ENCODE measurements around the gene ST6GALNAC2.

The ST6GALNAC2 gene

DNA sequence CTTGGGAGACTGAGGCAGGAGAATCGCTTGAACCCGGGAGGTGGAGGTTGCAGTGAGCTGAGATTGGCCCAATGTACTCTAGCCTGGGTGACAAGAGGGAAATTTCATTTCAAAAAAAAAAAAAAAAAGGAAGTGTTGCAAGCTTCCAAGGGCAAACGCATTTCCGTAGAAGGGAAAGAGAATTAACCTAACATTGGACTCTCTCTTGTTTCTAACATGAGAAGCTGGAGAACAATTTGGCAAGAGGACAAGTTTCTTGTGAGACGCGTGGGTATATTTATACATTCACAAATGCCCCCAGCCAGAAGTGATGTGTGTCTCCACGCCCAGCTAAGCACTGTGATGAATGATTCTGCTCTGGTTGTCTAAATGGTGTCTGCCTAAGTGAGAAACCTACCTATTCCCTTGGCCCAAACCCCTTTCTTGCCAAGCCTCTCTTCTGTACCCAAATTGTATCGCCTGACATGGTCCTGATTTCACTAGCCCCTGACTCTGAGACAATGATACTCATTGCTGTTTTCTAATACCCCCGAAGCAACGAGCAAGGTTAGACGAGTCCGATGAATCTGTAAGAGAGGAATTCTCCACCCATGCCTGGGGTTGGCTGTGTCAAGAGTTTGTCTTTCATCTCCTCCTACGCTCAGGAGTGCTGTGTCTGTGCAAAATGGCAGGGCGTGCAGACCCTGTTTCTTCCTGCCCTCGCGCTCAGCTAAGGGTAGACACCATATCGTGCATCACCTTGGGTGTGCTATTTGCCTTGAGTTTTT is 14.2 kb upstream of the ST6GALNAC2 start:
- no peak for DNase-seq (ENCODE audit: low spot score)

DNA sequence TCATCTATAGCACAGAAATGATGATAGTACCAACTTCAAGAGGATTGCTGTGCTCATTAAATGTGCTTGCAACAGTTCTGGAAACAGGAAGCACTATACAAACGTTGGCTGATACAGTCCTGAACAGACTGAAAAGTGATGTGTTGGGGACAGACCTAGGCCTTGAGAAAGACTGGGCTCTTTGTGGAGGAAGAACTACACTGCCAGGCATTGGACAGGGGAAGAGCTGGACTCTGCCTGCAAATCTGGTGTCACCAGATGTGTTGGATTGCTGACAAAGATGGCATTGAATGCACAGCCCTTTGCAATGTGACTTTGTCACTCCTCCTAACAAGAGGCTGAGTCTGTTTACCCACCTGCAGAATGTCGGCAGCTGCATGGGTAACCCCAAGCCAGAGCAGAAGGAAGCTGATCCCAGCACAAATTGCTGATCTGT is 12.4 kb upstream of the ST6GALNAC2 start:
- DNase-seq (ENCODE audit: low spot score): no peak

DNA sequence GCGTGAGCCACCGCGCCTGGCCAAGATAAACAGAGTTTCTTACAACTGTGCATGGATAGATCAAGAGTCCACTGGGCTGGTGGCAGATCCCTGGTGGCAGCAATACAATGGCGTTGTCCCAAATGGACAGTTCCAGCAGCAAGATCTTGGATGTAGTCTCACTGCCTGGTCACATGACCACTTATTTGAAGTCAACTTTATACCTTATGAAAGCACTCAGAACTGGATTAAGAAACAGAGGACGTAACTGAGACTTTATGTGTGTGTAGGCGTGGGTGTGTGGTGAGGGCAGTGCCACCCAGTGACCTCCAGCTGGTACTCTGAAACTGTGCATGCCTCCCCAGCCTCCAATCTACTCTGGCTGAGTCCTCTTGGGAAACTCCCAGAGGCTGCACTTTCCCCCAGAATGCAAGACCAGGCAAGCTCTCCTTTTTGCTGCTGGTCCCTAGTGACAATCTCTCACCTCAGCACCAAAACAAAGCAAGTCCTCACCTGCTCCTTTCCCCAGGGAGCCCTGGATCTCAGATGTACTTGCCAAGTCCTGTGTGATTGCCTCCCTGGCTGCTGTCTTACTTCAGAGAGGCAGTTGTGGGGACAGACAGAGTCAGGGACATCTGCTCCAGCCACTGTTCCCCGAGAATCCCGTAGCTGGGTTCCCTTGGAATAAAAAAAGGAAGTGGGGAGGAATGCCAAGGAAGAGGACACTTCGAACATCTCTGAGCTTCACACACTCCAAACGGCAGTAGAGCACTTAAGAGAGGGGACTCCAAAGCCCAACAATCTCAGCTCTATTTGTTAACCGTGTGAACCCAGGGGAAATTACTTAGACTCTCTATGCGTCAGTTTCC is 11.7 kb upstream of the ST6GALNAC2 start:
- DNase-seq (ENCODE audit: low spot score): no peak

DNA sequence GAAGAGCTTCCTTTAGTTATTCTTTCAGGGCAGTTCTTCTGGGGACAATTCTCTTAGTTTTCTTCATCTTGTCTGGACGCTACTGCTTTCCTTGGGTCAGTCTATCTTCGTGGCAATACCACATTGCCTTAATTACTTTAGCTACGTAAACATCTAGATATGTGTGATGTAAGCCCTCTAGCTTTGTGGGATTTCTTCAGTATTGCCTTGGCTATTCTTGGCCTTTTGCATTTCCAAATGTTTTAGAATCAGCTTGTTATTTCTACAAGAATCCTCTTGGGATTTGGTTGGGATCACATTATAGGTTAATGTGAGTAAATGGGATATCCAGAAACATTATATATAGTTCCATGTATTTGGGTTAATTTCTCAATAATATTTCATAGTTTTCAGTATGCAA is 9.0 kb upstream of the ST6GALNAC2 start:
- no peak for DNase-seq (ENCODE audit: low spot score)

DNA sequence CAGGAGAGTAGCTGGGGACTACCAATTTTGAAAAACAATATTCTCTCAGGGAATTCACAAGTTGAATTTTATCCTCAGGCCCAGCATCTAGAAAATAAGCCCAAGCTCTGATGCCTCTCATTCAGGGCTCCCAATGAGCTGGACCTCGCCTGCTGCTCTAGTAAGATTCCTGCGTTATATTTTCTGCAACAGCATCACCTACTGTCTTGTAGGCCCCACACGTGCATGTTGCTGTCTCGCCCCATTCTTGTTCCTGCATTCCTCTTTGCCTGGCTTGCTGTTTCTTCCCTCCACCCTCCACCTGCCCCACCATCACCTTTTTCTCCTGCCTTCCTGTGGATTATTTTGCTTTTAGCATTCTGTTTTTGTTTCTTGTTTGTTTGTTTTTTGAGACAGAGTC is 8.3 kb upstream of the ST6GALNAC2 start:
- no peak for DNase-seq (ENCODE audit: low spot score)

DNA sequence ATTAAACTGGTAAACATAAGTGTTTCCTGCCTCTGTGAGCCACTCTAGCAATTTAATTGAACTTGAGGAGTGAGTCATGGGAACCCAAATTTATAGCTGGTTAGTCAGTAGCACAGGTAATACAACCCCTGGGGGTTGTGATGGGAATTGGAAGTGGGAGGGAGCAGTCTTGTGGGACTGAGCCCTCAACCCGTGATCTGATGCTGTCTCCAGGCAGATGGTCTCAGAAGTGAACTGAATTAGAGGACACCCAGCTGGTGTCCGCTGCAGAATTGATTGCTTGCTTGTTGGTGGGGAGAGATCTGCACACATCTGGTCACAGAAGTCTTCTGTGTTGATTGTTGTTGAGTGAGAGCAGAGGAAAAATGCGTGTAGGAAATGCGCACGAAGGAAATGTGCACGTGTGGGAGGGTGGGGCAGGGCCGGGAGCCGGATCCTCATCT is 7.7 kb upstream of the ST6GALNAC2 start:
- peak; percentile 27 for DNase-seq (ENCODE audit: low spot score)

DNA sequence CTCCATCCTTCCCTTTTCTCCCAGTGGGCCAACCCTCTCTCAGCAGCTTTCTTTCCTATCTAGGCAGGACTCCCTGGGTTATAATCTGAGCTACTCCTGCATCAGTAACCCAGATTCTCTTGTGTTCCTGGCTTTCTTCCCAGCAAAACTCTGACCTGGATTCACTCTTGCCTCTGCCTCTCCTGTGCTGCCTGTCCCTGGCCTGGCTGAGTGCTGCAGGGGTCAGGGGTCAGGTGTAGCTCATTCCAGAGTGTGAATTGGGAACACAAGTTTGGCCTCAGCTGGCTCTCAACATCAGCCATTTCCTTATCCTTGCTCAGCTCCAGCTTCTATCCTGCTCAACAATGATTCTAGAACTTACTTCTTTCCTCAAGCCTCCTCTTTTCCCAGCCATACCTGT is 2.5 kb upstream of the ST6GALNAC2 start:
- no peak for DNase-seq (ENCODE audit: low spot score)

DNA sequence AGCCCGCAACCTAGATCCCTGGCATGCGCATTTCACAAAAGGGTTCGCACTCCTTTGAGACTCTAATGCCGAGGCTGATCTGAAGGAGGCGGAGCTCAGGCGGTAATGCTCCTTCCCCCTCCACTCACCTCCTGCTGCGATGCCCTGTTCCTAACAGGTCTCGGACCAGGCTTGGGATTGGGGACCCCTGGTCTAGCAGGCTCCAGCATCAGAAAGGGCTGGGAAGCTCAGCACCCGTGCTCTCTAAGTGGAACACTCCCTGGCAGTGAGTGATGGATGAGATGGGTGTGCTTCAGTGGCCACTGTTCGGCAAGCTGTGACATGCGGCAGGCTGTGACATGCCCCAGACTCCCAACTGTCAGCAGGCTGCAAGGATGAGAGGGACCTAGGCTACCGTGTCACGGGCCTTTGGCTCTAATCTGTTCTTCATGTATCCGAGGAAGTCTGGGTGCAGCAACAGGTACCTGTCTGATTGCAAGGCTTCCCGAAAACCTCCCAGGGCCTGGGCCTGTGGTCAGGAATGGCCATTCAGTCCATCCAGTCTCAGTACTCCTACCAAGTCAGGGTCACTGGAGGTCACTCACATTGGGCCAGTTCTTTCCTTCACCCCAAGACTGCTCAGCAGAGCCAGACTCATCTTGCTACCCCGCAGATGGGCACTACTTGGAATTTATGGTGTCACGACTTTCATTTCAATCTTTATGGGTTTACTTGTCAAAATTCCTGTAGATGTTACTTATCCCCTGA is 1.3 kb upstream of the ST6GALNAC2 start:
- DNase-seq (ENCODE audit: low spot score): no peak

DNA sequence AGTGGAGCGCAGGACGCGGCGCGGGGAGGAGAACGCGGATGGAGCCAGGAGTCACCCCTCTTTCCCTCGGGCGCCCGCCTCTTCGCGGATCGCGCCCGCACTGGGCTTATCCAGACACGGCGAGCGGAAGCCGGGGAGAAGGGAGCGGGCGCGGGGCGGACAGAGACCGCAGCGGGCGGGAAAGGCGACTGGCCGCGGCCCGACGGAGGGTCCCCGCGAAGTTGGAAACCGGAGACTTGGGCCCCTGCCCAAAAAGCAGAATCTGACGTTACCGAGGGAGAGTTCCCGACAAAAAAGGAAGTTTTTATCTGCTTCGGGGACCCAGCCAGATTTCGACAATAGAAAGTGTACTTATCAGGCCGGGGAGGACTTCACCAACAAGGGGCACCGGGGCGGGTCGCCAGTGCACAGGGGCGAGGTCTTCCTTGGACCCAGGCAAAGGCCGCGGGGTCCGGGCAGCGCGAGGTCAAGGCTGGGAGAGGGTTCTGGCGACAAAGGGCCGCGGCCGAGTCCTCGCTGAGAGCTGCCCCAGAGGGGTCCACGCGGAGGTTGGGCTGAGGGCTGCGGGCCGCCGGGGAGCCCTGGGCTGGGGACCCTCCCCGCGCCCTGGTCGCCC is 519 bp downstream of the ST6GALNAC2 start:
- DNase-seq (ENCODE audit: low spot score): no peak

DNA sequence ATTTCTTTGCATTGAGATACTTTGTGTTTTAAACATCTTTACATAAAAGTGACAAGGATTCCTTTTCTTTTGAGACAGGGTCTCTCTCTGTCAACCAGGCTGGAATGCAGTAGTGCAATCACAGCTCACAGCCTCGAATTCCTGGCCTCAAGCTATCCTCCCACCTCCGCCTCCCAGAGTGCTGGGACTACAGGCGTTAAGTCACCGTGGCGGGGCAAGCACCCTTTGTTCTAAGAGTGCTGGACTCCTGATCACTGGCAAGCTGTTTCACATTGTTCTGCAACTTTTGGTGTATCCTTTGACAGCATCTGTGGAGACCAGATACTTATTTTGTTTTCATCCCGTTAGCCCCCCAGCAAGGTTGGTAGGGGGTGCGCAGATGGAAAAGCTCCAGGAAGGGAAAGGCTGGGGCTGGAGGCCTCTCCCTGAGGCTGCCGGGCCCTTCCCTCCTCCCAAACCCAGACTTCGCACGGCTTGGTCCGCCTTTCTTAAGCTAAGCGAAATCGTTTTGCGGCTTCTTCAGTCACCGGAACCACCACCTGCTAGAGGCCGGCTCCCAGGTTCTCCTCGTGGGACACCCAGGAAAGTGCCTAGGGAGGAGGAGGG is 1.1 kb downstream of the ST6GALNAC2 start:
- DNase-seq (ENCODE audit: low spot score): no peak

DNA sequence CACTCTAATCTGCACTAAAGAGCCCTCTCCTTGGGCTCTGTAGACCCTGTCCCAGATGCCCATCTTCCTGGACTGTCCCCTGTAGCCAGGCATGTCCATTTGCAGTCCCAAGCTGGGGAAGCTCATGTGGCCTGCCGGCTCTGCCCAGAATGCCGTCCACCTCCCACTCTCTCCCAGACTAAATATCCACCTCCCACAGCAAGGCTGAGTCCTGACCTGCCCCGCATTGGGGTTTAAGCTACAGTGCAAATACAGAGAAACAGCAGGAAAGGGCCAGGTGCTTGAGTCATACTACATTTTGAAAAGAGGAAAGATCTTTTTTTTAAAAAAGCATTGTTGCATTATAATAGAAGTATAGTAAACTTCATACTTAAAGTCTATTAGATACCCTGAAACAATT is 3.0 kb downstream of the ST6GALNAC2 start:
- DNase-seq (ENCODE audit: low spot score): no peak

DNA sequence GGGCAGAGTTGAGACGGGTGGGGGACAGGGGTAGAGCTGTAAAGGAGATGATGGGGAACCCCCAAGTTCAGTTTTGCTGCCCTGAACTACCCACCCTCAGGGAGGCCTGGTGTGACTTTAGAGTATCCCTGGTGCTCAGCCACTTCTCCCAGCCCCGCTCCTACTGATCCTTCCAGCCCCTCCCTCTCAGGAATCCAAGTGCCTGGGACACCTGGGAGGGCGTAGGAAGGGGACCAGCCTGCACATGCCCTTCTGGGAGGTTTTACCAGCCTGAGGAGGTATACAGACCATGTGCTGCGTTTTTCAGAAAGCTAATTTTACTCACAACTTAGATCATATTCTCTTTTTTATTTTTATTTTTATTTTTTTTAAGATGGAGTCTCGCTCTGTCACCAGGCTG is 4.1 kb downstream of the ST6GALNAC2 start:
- no peak for DNase-seq (ENCODE audit: low spot score)

DNA sequence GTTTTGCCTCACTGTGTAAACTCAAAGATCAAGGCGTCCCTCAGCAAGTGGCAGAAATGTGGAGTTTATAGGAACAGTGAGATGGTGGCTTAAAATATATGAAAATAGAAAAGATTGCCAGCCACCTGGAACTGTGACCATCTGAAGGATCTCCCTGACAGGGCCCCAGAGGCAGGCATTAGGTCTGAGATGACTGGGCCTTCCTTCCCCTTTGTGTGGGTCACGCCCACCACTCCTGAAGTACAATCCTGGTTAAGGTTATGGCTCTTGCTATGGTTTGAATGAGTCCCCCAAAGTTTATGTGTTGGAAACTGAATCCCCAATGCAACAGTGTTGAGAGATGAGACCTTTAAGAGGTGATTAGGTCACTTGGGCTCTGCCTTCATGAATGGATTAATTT is 6.4 kb downstream of the ST6GALNAC2 start:
- DNase-seq (ENCODE audit: low spot score): no peak

DNA sequence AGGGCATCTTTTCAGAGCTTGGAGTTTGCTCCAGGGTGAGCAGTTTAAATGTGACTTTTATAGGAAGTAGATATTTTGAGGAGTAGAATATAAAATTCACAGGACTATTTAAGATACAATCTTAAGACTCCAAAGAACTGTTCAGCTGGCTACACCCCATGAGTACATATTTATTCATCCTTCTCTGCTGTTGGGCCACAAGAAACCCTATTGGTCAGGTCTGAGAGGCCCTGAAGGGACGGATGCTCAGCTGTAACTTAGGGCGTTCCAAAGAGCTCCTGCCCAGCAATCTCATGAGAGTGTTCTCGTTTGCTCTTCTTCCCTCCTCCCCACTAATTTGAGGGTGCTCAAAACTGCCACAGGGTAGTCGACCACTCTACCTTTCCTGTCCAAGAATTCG is 7.3 kb downstream of the ST6GALNAC2 start:
- DNase-seq (ENCODE audit: low spot score): no peak

DNA sequence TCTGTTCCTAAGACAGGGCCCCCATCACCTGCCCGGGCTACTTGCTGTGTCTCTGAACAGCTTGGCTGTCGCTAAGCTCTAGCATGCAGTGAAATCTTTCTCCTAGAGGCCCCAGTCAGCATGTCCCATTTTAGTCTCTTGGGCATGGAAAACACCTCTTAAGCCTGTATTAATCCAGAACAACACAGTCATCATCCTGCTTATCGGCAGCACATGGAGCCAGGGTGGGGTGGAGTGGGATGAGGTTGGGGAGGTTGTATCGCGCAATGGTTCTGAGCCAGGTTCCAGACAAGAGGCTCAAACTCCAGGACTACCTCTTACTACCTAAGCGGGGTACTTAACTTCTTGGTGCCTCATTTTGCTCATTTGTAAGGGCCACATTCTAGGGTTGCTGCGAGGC is 7.8 kb downstream of the ST6GALNAC2 start:
- DNase-seq (ENCODE audit: low spot score): no peak

DNA sequence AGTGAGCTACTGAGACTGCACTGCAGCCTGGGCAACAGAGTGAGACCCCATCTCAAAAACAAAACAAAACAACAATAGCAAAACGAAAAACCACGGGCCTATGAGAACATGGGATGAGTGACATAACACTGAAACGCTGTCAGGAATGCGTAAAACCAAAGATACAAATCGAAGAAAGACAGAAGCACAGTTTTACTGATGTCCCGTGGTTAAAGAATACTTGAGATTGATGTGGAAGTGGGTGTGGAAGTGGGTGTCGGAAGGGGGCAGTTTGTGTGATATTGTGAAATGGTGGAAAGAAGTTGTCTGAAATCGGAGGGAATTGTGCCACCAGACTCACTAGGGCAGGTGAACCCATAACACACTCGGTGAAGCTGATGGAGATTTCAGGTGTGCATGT is 9.5 kb downstream of the ST6GALNAC2 start:
- DNase-seq (ENCODE audit: low spot score): no peak

DNA sequence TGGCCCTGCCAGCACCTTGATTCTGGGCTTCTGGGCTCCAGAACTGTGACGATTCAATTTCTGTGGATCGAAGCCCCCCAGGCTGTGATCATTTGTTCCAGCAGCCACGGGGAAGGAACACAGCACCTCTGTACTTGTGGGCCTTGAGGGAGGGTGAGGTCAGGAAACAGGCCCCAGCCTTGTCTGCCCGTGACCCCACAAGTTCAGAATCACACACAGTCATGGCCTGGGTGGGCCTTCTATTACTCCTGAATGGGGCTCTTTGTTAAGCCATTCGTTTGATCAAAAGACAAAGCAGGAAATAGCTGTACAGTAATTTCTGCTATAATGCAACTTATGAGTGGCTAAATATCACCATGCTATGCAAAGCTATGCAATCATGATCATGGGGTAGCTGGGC is 10.1 kb downstream of the ST6GALNAC2 start:
- no peak for DNase-seq (ENCODE audit: low spot score)

DNA sequence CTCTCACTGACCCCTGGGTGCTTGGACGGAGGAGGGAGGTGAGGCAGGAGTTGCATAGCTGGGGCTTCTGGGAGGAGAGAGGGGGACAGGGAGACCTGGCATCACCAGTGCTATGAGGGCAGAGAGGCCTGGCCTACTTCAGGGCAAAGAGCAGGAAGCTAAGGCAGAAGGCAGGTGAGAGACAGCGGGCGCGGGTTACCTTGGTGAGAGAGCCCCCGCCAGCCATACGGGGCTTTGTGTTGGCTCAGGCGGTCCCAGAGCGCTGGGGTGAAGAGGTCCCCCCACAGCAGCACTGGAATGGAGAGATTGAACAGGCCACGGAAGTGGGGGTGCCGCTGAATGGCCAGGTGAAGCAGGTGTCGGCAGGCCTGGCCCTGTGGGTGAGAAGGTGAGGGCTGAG is 11.5 kb downstream of the ST6GALNAC2 start:
- DNase-seq (ENCODE audit: low spot score): no peak

DNA sequence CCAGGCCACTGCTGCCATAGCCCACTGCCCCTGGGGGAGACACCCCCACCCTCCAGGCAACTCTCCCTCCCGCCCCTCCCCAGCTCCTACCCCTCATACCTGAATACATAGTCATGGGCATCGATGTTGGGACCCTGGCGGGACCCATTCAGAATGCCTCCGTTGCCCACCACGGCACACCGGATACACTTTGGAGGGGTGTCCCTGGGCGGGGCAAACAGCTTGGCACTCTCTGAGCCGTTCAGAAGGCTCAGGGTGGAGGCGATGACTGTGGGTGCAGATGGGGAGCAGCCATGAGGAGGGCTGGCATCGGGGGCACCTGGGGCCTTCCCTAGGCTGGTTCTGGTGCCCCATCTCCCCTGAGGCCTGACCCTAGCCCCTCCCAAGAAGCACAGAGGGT is 12.6 kb downstream of the ST6GALNAC2 start:
- no peak for DNase-seq (ENCODE audit: low spot score)

DNA sequence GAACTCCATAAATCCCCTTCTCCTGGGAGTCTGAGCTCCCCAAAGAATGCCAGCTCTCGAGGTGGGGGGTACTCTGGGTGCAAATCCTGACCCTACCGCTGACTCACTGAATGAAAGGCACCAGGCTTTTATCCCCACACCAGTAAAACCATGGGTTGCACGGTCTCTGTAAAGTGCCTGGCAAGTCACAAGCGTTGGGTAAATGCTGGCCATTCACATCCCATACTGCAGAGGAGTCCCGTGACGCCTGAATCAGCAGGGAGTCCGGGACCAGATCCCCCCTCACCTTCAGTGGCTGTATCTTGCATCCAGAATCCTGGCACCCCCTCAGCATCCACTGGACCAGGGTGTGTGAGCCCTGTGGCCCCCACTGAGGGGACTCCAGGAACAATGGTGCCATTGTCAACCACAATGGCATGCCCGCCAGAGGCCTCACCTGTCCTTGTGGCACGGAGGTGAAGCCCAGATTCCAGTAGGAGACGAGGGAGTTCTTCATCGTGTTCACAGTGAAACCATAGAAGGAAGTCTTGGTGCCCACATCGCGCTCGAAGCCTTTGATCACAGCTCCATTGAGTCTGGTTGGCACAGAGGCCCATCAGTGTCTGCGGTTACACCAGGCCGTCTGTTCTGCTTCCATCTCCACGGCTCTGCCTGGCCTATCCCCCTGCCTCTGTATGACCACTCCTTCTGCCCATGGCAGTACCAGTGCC is 13.3 kb downstream of the ST6GALNAC2 start:
- no peak for DNase-seq (ENCODE audit: low spot score)

DNA sequence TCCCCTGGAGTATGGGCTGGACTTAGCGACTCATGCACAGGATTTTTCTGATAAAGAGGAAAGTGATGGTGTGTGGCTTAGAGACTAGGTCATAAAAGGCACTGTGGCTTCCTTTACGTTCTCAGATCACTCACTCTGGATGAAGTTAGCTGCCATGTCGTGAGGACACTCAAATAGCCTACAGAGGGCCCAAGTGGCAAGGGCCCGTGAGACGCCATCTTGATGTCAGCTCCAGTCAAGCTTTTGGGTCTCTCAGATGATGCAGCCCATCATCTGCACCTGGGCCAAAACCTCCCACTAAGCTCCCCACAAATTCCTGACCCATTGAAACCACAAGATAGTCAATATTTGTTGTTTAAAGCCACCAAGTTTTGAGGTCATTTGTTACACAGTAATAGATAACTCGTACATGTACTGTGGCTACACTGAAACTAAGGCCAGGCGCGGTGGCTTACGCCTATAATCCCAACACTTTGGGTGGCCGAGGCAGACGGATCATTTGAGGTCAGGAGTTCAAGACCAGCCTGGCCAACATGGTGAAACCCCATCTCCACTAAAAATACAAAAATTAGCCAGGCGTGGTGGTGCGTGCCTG is 14.7 kb downstream of the ST6GALNAC2 start:
- DNase-seq (ENCODE audit: low spot score): no peak

All from LoVo (cell line).